ENCODE data around the gene DGKZ. TPM values are rescaled to one million over a fixed set of nuclear protein-coding genes. Genes with fewer than 3 reads are reported as not detected.

The DGKZ gene, protein sequence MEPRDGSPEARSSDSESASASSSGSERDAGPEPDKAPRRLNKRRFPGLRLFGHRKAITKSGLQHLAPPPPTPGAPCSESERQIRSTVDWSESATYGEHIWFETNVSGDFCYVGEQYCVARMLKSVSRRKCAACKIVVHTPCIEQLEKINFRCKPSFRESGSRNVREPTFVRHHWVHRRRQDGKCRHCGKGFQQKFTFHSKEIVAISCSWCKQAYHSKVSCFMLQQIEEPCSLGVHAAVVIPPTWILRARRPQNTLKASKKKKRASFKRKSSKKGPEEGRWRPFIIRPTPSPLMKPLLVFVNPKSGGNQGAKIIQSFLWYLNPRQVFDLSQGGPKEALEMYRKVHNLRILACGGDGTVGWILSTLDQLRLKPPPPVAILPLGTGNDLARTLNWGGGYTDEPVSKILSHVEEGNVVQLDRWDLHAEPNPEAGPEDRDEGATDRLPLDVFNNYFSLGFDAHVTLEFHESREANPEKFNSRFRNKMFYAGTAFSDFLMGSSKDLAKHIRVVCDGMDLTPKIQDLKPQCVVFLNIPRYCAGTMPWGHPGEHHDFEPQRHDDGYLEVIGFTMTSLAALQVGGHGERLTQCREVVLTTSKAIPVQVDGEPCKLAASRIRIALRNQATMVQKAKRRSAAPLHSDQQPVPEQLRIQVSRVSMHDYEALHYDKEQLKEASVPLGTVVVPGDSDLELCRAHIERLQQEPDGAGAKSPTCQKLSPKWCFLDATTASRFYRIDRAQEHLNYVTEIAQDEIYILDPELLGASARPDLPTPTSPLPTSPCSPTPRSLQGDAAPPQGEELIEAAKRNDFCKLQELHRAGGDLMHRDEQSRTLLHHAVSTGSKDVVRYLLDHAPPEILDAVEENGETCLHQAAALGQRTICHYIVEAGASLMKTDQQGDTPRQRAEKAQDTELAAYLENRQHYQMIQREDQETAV
- total RNA-seq (2022; extraction: Qiagen RNA extraction) = 36.9 to 50.2 TPM (median 47.1 TPM) in 5 replicates

DNA sequence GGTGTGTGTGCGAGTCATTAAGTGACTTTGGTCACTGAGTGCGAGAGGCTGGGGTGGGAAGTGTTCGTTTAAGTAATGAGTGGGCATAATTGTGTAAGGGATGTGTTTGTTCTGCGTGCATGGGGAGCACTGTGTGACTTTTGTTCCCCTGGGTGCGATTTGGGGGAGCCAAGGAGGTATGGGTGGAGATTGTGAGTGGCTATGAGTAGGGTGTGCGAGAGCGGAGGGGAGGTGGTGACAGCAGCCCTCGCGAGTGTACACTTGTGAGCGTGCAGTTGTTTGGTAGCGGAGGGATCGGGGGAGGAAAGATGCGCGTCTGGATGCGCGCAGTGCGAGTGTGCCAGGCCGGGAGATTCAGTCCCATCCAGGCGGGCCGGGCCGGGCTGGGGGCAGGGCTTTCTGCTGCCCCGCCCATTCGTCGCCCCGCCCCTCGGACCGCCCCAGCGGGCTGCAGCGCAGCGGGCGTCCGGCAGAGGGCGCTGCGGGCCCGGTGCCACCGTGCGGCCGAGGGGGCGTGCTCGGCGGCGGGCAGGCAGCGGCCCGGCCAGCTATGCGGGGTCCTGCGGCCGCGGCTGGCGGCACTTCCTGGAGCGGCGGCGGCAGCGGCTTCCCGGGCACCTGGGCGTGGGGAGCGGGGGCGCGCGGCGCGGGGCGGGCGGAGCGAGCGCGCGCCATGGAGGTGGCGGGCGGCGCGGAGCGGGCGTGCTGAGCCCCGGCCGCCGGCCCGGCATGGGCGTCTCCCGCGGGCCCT is at the start of gene DGKZ:
Gene DGKZ (plus strand): TSS at position 578 of the 751 bp plus-strand sequence. CDS start 197 bp downstream, outside the sequence.

GRCh38 chr11:46381048-46381818 is 34.0 kb downstream of the DGKZ start, which contains the start of gene MDK:
Gene MDK (plus strand): TSS chr11:46381669. CDS start chr11:46382058, 389 bp downstream.

GRCh38 chr11:46391578-46392420 is 44.5 kb downstream of the DGKZ start, which contains the start of gene CHRM4:
Gene CHRM4 (minus strand): TSS chr11:46391776. CDS start chr11:46386557, 5,219 bp downstream.

Other genes starting within 250 kb of the DGKZ start
- gene PHF21A, start 226.0 kb upstream of the DGKZ start, total RNA-seq (2022; extraction: Qiagen RNA extraction) = 8.2 to 11.5 TPM (median 10.0 TPM) in 5 replicates
- 4.0 to 4.7 TPM (median 4.4 TPM) in 5 replicates for gene CREB3L1, start 69.8 kb upstream of the DGKZ start, total RNA-seq (2022; extraction: Qiagen RNA extraction)
- 14.7 to 20.7 TPM (median 20.5 TPM) in 5 replicates for gene MDK, start 34.2 kb downstream of the DGKZ start, total RNA-seq (2022; extraction: Qiagen RNA extraction)
- gene CHRM4, start 44.3 kb downstream of the DGKZ start, total RNA-seq (2022; extraction: Qiagen RNA extraction) = 0.41 to 0.61 TPM (median 0.49 TPM) in 5 replicates
- gene AMBRA1, start 246.6 kb downstream of the DGKZ start, total RNA-seq (2022; extraction: Qiagen RNA extraction) = 15.0 to 16.3 TPM (median 15.9 TPM) in 5 replicates

All from A549 treated with AZD2906 at 1 μM for 4 hours (cell line).